GM19452 (cell line): ENCODE measurements around the gene ADIG.

Experiments used
- ATAC-seq: cut with Tn5 transposase; IDR thresholded peaks from one replicate; pipeline ENCODE4 v1.9.1; 2021; ENCODE audit not compliant: unreplicated experiment

ADIG gene

GRCh38 chr20:38628580-38629470 lies 47.8 kb downstream of the ADIG start:
- no peak for ATAC-seq

- no peak for ATAC-seq
Observed at GRCh38 chr20:38629979-38630378, 49.0 kb downstream of the ADIG start.

GRCh38 chr20:38630727-38631126 lies 49.7 kb downstream of the ADIG start:
- no peak for ATAC-seq

- ATAC-seq = no peak
Observed at GRCh38 chr20:38631155-38632022, 50.4 kb downstream of the ADIG start.

GRCh38 chr20:38633577-38634093 lies 52.6 kb downstream of the ADIG start:
- ATAC-seq = no peak

GRCh38 chr20:38635721-38636288 lies 54.8 kb downstream of the ADIG start:
- no peak for ATAC-seq
